Measurements from ENCODE around the gene AAK1.

Gene AAK1

GRCh38 chr2:69641887-69642708 lies 1.4 kb downstream of the AAK1 start:
- H3K27ac ChIP-seq, result peak overlapping the region; percentile 94
- TF ChIP-seq CTCF (conservative IDR thresholded peaks at IDR 0.05), result no peak

DNA sequence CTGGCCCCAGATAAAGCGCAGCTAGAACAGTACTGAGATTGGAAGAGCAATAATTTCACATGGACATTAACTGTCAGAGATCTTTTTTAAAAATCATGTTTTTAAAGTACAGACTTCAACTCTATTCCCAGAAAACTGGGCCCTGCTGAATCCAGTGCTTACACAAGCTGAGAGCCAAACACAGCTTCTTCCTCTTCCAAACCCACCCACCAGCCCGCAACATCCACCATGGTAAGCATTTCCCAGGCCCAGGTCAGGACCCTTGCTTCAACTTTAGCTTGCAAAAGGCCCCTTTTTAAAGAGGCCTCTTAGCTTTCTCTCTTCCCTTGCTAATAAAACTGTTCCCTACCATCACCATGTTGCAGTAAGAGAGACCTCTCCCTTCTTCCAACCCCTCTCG lies 2.1 kb downstream of the AAK1 start:
- TF ChIP-seq CTCF (conservative IDR thresholded peaks at IDR 0.05), result no peak

GRCh38 chr2:69639266-69639665 lies 4.3 kb downstream of the AAK1 start:
- no peak overlapping the region for H3K27ac ChIP-seq
- no peak for TF ChIP-seq CTCF (conservative IDR thresholded peaks at IDR 0.05)

More for the DNA sequence above, 2.1 kb downstream of the AAK1 start:
- H3K27ac ChIP-seq, result peak overlapping the region; percentile 94

GRCh38 chr2:69638630-69639029 lies 4.9 kb downstream of the AAK1 start:
- no peak for TF ChIP-seq CTCF (conservative IDR thresholded peaks at IDR 0.05)
- H3K27ac ChIP-seq, result no peak overlapping the region

GRCh38 chr2:69637923-69638322 lies 5.6 kb downstream of the AAK1 start:
- no peak for TF ChIP-seq CTCF (conservative IDR thresholded peaks at IDR 0.05)
- H3K27ac ChIP-seq, result no peak overlapping the region

DNA sequence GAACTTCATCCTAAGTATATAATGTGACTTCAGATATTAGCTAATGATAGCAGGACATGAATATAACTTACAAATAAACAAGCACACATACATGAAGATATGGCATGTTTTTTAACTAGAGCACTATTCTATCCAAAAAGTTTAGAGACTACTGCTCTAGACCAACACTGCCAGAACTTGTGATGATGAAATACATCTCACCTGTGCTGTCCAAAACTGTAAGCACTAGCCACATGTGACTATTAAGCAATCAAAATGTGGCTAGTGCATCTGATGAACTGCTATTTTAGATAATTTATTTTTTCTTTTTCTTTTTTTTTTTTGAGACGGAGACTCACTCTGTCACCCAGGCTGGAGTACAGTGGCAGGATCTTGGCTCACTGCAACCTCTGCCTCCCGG lies 7.1 kb downstream of the AAK1 start:
- no peak overlapping the region for H3K27ac ChIP-seq
- no peak for TF ChIP-seq CTCF (conservative IDR thresholded peaks at IDR 0.05)

DNA sequence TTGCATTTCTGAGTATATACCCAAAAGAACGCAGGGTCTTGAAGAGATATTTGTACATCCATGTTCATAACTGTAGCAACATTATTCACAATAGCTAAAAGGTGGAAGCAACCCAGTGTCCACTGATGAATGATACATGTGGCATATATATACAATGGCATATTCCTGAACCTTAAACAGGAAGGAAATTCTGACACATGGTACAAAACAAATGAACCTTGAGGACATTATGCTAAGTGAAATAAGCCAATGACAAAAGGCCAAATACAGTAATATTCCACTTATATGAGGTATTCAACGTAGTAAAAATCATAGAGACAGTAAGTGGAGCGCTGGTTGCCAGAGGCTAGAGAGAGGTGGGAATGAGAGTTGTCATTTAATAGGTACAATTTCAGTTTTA lies 8.1 kb downstream of the AAK1 start:
- no peak overlapping the region for H3K27ac ChIP-seq
- no peak for TF ChIP-seq CTCF (conservative IDR thresholded peaks at IDR 0.05)

All from VCaP (cell line).